ENCODE results near the gene PDIA2. TPM values are rescaled to one million over a fixed set of nuclear protein-coding genes. Genes with fewer than 3 reads are reported as not detected.
A peak's percentile ranks its signal among the peaks of the same experiment; 100 is the strongest.

Gene PDIA2
- total RNA-seq, 1 experiment from 2014 or later = 1.1 TPM

- Histone ChIP-seq H3K27me3 (ENCODE audit: control insufficient read depth, insufficient read depth, low read length) (no peaks in the 10 kb centered on the region), H3K27ac (ENCODE audit: low read length) (no peak overlapping the region), H3K4me1 (ENCODE audit: control insufficient read depth, insufficient read depth, low read length) (peaks cover 8% of the 10 kb centered on the region), H3K9me3 (ENCODE audit: control insufficient read depth, insufficient read depth, low read depth, low read length) (no peaks in the 10 kb centered on the region), H3K4me3 (ENCODE audit: low read depth in 2 of 2, low read length in 2 of 2) (peak overlapping the region in 1 of 2 experiments; percentile 14; a peak in 2 of 4 replicates), H3K36me3 (ENCODE audit: control insufficient read depth, insufficient read depth, low read length) (no peaks in the 10 kb centered on the region)
- ATAC-seq (no peak), DNase-seq (ENCODE audit: low read depth, low spot score) (no peak)
- ChIA-PET CTCF (no interaction called here), POLR2A (interaction anchor here (0.6 to 0.7 kb wide), 2 partner anchors 21 to 48 kb away, joined by 3 to 4 read pairs; no protein-coding TSS in a partner anchor)
- TF ChIP-seq, protein P1, sequence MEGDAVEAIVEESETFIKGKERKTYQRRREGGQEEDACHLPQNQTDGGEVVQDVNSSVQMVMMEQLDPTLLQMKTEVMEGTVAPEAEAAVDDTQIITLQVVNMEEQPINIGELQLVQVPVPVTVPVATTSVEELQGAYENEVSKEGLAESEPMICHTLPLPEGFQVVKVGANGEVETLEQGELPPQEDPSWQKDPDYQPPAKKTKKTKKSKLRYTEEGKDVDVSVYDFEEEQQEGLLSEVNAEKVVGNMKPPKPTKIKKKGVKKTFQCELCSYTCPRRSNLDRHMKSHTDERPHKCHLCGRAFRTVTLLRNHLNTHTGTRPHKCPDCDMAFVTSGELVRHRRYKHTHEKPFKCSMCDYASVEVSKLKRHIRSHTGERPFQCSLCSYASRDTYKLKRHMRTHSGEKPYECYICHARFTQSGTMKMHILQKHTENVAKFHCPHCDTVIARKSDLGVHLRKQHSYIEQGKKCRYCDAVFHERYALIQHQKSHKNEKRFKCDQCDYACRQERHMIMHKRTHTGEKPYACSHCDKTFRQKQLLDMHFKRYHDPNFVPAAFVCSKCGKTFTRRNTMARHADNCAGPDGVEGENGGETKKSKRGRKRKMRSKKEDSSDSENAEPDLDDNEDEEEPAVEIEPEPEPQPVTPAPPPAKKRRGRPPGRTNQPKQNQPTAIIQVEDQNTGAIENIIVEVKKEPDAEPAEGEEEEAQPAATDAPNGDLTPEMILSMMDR (IDR thresholded peaks at IDR 0.05) = no peak
- no peak for TF ChIP-seq TCF7L2 (IDR thresholded peaks at IDR 0.05; ENCODE audit: low read depth, low read length)
- TF ChIP-seq POLR2AphosphoS5 (IDR thresholded peaks at IDR 0.05; ENCODE audit: low read depth, low read length) = no peak
- TF ChIP-seq, protein P2, sequence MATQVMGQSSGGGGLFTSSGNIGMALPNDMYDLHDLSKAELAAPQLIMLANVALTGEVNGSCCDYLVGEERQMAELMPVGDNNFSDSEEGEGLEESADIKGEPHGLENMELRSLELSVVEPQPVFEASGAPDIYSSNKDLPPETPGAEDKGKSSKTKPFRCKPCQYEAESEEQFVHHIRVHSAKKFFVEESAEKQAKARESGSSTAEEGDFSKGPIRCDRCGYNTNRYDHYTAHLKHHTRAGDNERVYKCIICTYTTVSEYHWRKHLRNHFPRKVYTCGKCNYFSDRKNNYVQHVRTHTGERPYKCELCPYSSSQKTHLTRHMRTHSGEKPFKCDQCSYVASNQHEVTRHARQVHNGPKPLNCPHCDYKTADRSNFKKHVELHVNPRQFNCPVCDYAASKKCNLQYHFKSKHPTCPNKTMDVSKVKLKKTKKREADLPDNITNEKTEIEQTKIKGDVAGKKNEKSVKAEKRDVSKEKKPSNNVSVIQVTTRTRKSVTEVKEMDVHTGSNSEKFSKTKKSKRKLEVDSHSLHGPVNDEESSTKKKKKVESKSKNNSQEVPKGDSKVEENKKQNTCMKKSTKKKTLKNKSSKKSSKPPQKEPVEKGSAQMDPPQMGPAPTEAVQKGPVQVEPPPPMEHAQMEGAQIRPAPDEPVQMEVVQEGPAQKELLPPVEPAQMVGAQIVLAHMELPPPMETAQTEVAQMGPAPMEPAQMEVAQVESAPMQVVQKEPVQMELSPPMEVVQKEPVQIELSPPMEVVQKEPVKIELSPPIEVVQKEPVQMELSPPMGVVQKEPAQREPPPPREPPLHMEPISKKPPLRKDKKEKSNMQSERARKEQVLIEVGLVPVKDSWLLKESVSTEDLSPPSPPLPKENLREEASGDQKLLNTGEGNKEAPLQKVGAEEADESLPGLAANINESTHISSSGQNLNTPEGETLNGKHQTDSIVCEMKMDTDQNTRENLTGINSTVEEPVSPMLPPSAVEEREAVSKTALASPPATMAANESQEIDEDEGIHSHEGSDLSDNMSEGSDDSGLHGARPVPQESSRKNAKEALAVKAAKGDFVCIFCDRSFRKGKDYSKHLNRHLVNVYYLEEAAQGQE (IDR thresholded peaks at IDR 0.05; ENCODE audit: insufficient read depth in 1 of 2, low read depth in 2 of 2, low read length in 1 of 2) = no peak
- no peak for TF ChIP-seq SIN3A (IDR thresholded peaks at IDR 0.05; ENCODE audit: borderline replicate concordance, insufficient read depth, low read depth, low read length)
- intact Hi-C loops (cut with micrococcal nuclease; ENCODE audit: unreplicated experiment) (no loop called here), in situ Hi-C loops (cut with HindIII; ENCODE audit: low pct_unique_long_range_greater_than_20kb, low sequenced_read_pairs) (no loop called here)
- no TSS peak for BruUV-seq (replicated peaks)
Observed at GRCh38 chr16:276426-277077, 6.4 kb upstream of the PDIA2 start.

GRCh38 chr16:278863-279366 is 4.0 kb upstream of the PDIA2 start:
- peak; percentile 54 for ATAC-seq
- DNase-seq (ENCODE audit: low read depth, low spot score) = peak; percentile 7
- BruUV-seq (replicated peaks) = no TSS peak
- POLR2A ChIA-PET = no interaction called here
- intact Hi-C loops (cut with micrococcal nuclease; ENCODE audit: unreplicated experiment) (no loop called here), in situ Hi-C loops (cut with HindIII; ENCODE audit: low pct_unique_long_range_greater_than_20kb, low sequenced_read_pairs) (no loop called here)
- Histone ChIP-seq H3K9me3 (ENCODE audit: control insufficient read depth, insufficient read depth, low read depth, low read length) (no peaks in the 10 kb centered on the region), H3K27me3 (ENCODE audit: control insufficient read depth, insufficient read depth, low read length) (no peaks in the 10 kb centered on the region), H3K27ac (ENCODE audit: low read length) (no peak overlapping the region), H3K36me3 (ENCODE audit: control insufficient read depth, insufficient read depth, low read length) (no peaks in the 10 kb centered on the region), H3K4me3 (ENCODE audit: low read depth in 2 of 2, low read length in 2 of 2) (no peak overlapping the region), H3K4me1 (ENCODE audit: control insufficient read depth, insufficient read depth, low read length) (peaks cover 6% of the 10 kb centered on the region)
- CTCF ChIA-PET = interaction anchor here (0.6 kb wide), 1 partner anchor 58 kb away, joined by 7 read pairs; no protein-coding TSS in a partner anchor
- no peak for TF ChIP-seq POLR2AphosphoS5 (IDR thresholded peaks at IDR 0.05; ENCODE audit: low read depth, low read length)
- TF ChIP-seq, protein P1 (IDR thresholded peaks at IDR 0.05) = no peak
- no peak for TF ChIP-seq SIN3A (IDR thresholded peaks at IDR 0.05; ENCODE audit: borderline replicate concordance, insufficient read depth, low read depth, low read length)
- TF ChIP-seq TCF7L2 (IDR thresholded peaks at IDR 0.05; ENCODE audit: low read depth, low read length) = no peak
- TF ChIP-seq, protein P2 (IDR thresholded peaks at IDR 0.05; ENCODE audit: insufficient read depth in 1 of 2, low read depth in 2 of 2, low read length in 1 of 2) = no peak
